Measurements from ENCODE around the gene EFCAB10. TPM values are rescaled to one million over a fixed set of nuclear protein-coding genes. Genes with fewer than 3 reads are reported as not detected.

EFCAB10 gene
- 0.18 TPM in 1 of 2 replicates, not detected in the other for total RNA-seq (2014; rRNA removed)
- percentile 22 among the genes with signal in this experiment for Bru-seq, nascent RNA
- percentile 34 among the genes with signal in this experiment for BruChase-seq, experiment 1, labeled RNA remaining after a 6-hour chase
- BruChase-seq, experiment 2, labeled RNA remaining after a 2-hour chase = percentile 41 among the genes with signal in this experiment
- long read RNA-seq, partial matches to known transcripts = 0 of 2 reads
- long read RNA-seq, other reads (novel, unspliced or antisense) = 2 of 2 reads

GRCh38 chr7:105581066-105581811, at the start of gene EFCAB10:
Gene EFCAB10 (minus strand): TSS chr7:105581493. CDS start chr7:105581463, 30 bp downstream.
- H3K9ac ChIP-seq (ENCODE audit: low read length) = no peak within 1 kb of the TSS
- no TSS peak for BruUV-seq (replicated peaks)

GRCh38 chr7:105625986-105626385, 44.7 kb upstream of the EFCAB10 start:
- no peaks in the 10 kb centered on the region for H3K4me1 ChIP-seq (ENCODE audit: insufficient read depth, low read length)
- H3K9ac ChIP-seq (ENCODE audit: low read length) = no peak overlapping the region
- H4K20me1 ChIP-seq (ENCODE audit: low read length) = no peaks in the 10 kb centered on the region
- no peaks in the 10 kb centered on the region for H3K27me3 ChIP-seq (ENCODE audit: low read length)
- no peak overlapping the region for H2AFZ ChIP-seq (ENCODE audit: low read length)
- no peak for ATAC-seq
- no peaks in the 10 kb centered on the region; the same call in 1 of the 2 replicates for H3K36me3 ChIP-seq (ENCODE audit: low read depth, low read length)
- H3K4me2 ChIP-seq (ENCODE audit: low read length) = no peak overlapping the region
- ChIA-PET CTCF (no interaction called here), POLR2A (ENCODE audit: unreplicated experiment) (no interaction called here)
- no peak for TF ChIP-seq CTCF (conservative IDR thresholded peaks at IDR 0.05; ENCODE audit: low read depth, low read length)
- no peak for TF ChIP-seq EZH2phosphoT487 (IDR thresholded peaks at IDR 0.05; ENCODE audit: borderline replicate concordance, low read length)
- H3K79me2 ChIP-seq (ENCODE audit: low read length) = no peaks in the 10 kb centered on the region
- H3K27ac ChIP-seq (ENCODE audit: low read length) = no peak overlapping the region
- no peaks in the 10 kb centered on the region for H3K9me2 ChIP-seq (replicated peaks; ENCODE audit: low read length)
- intact Hi-C loops (cut with micrococcal nuclease) = no loop called here
- no TSS peak for BruUV-seq (replicated peaks)
- H3F3A ChIP-seq (ENCODE audit: low read length, unreplicated experiment) = no peaks in the 10 kb centered on the region
- DNase-seq = no peak
- H3K4me3 ChIP-seq (ENCODE audit: low read length) = no peak overlapping the region
- no peaks in the 10 kb centered on the region for H3K9me3 ChIP-seq (ENCODE audit: low read length)

More at GRCh38 chr7:105581066-105581811, at the start of gene EFCAB10:
- H3K27ac ChIP-seq (ENCODE audit: low read length) = no peak within 1 kb of the TSS
- ATAC-seq (no peak; the same call in 1 of the 2 replicates), DNase-seq (no peak)
- TF ChIP-seq CTCF (conservative IDR thresholded peaks at IDR 0.05; ENCODE audit: low read depth, low read length) (no peak), EZH2 (IDR thresholded peaks at IDR 0.05; ENCODE audit: low read length, unreplicated experiment) (no peak), EZH2phosphoT487 (IDR thresholded peaks at IDR 0.05; ENCODE audit: borderline replicate concordance, low read length) (no peak)
- H3K9me2 ChIP-seq (replicated peaks; ENCODE audit: low read length) = no peaks in the 10 kb centered on the region
- intact Hi-C loops (cut with micrococcal nuclease) = loop anchor here (10.0 kb wide), 1 partner anchor 86 kb away; no protein-coding TSS in a partner anchor
- no peaks in the 10 kb centered on the region for H3K27me3 ChIP-seq (ENCODE audit: low read length)
- no peak within 1 kb of the TSS for H3K4me3 ChIP-seq (ENCODE audit: low read length)
- 0 out of 2 replicates have a peak, but pooled peaks cover 5% of the 10 kb centered on the region for H3K4me1 ChIP-seq (ENCODE audit: insufficient read depth, low read length)
- POLR2A ChIA-PET (ENCODE audit: unreplicated experiment) = interaction anchor here (0.6 kb wide), 1 partner anchor 13 kb away, joined by 3 read pairs; no protein-coding TSS in a partner anchor
- H3K9me3 ChIP-seq (ENCODE audit: low read length) = no peaks in the 10 kb centered on the region
- no peaks in the 10 kb centered on the region for H3K79me2 ChIP-seq (ENCODE audit: low read length)
- CTCF ChIA-PET = no interaction called here
- no peaks in the 10 kb centered on the region for H4K20me1 ChIP-seq (ENCODE audit: low read length)
- peak within 1 kb of the TSS; percentile 57; the same call in 1 of the 2 replicates for H2AFZ ChIP-seq (ENCODE audit: low read length)
- H3K4me2 ChIP-seq (ENCODE audit: low read length) = no peak within 1 kb of the TSS
- no peaks in the 10 kb centered on the region for H3F3A ChIP-seq (ENCODE audit: low read length, unreplicated experiment)
- H3K36me3 ChIP-seq (ENCODE audit: low read depth, low read length) = no peaks in the 10 kb centered on the region

Data from PC-3 (cell line).